ENCODE measurements around the gene CNOT4. TPM values are rescaled to one million over a fixed set of nuclear protein-coding genes. Genes with fewer than 3 reads are reported as not detected.
"Not testable (repeated sequence)": the region's sequence is repeated elsewhere in the genome, so short reads cannot be mapped to it uniquely, and the experiment has no call there.

CNOT4 gene
- total and polyA plus RNA-seq, 5 donors = 9.9 to 33.1 (median 28.3) TPM

- ATAC-seq = no peak
- no peak for DNase-seq
- intact Hi-C loops (cut with DNase I) = no loop called here
- Histone ChIP-seq H3K4me1 (ENCODE audit: control insufficient read depth, insufficient read depth, low read length) (peaks cover 3% of the 10 kb centered on the region), H3K27ac (ENCODE audit: low read length) (no peak overlapping the region), H3K4me3 (ENCODE audit: low read length) (no peak overlapping the region), H3K27me3 (ENCODE audit: control insufficient read depth, insufficient read depth) (no peaks in the 10 kb centered on the region), H3K9me3 (ENCODE audit: control insufficient read depth, low read length) (no peaks in the 10 kb centered on the region)
- 57% methylated on average over 1 of the region's 1 CpG for WGBS
Observed at GRCh38 chr7:135322571-135323340, 187.1 kb downstream of the CNOT4 start.

- 50% methylated on average over 4 of the region's 4 CpGs for WGBS
- ATAC-seq = peak; percentile 76
- no peaks in the 10 kb centered on the region for H3K9me3 ChIP-seq (ENCODE audit: control insufficient read depth, low read length)
- H3K4me1 ChIP-seq (ENCODE audit: control insufficient read depth, insufficient read depth, low read length) = no peaks in the 10 kb centered on the region
- peak in 1 of 3 donors; percentile 22 for DNase-seq
- no peak overlapping the region for H3K27ac ChIP-seq (ENCODE audit: low read length)
- intact Hi-C loops (cut with DNase I) = no loop called here
- no peak overlapping the region for H3K4me3 ChIP-seq (ENCODE audit: low read length)
- H3K27me3 ChIP-seq (ENCODE audit: control insufficient read depth, insufficient read depth) = no peaks in the 10 kb centered on the region
Observed at GRCh38 chr7:135321556-135321955, 188.3 kb downstream of the CNOT4 start.

GRCh38 chr7:135320953-135321352 is 188.9 kb downstream of the CNOT4 start:
- H3K9me3 ChIP-seq (ENCODE audit: control insufficient read depth, low read length); H3K4me1 ChIP-seq (ENCODE audit: control insufficient read depth, insufficient read depth, low read length); DNase-seq; H3K27me3 ChIP-seq (ENCODE audit: control insufficient read depth, insufficient read depth); H3K27ac ChIP-seq (ENCODE audit: low read length); H3K4me3 ChIP-seq (ENCODE audit: low read length); intact Hi-C loops (cut with DNase I); ATAC-seq: not testable (repeated sequence)
- 88% methylated on average over 6 of the region's 6 CpGs for WGBS

GRCh38 chr7:135320268-135320667 is 189.6 kb downstream of the CNOT4 start:
- H3K4me1 ChIP-seq (ENCODE audit: control insufficient read depth, insufficient read depth, low read length) = no peaks in the 10 kb centered on the region
- WGBS = 11% methylated on average over 8 of the region's 8 CpGs
- peak; percentile 78 to 82 for ATAC-seq
- H3K27me3 ChIP-seq (ENCODE audit: control insufficient read depth, insufficient read depth) = no peaks in the 10 kb centered on the region
- intact Hi-C loops (cut with DNase I) = no loop called here
- H3K27ac ChIP-seq (ENCODE audit: low read length) = no peak overlapping the region
- H3K4me3 ChIP-seq (ENCODE audit: low read length) = no peak overlapping the region
- H3K9me3 ChIP-seq (ENCODE audit: control insufficient read depth, low read length) = no peaks in the 10 kb centered on the region
- DNase-seq = peak; percentile 81 to 91 (median 89)

GRCh38 chr7:135317676-135318325 is 192.1 kb downstream of the CNOT4 start:
- H3K9me3 ChIP-seq (ENCODE audit: control insufficient read depth, low read length) = no peaks in the 10 kb centered on the region
- intact Hi-C loops (cut with DNase I) = no loop called here
- WGBS = 65% methylated on average over 10 of the region's 10 CpGs
- ATAC-seq (peak in 1 of 2 donors; percentile 24), DNase-seq (peak in 2 of 3 donors; percentile 57 to 61)
- no peak overlapping the region for H3K4me3 ChIP-seq (ENCODE audit: low read length)
- no peaks in the 10 kb centered on the region for H3K4me1 ChIP-seq (ENCODE audit: control insufficient read depth, insufficient read depth, low read length)
- no peak overlapping the region for H3K27ac ChIP-seq (ENCODE audit: low read length)
- H3K27me3 ChIP-seq (ENCODE audit: control insufficient read depth, insufficient read depth) = no peaks in the 10 kb centered on the region

- H3K9me3 ChIP-seq (ENCODE audit: control insufficient read depth, low read length) = no peaks in the 10 kb centered on the region
- intact Hi-C loops (cut with DNase I) = no loop called here
- 58% methylated on average over 8 of the region's 8 CpGs for WGBS
- peak; percentile 35 to 58 for ATAC-seq
- H3K4me1 ChIP-seq (ENCODE audit: control insufficient read depth, insufficient read depth, low read length) = no peaks in the 10 kb centered on the region
- no peak overlapping the region for H3K4me3 ChIP-seq (ENCODE audit: low read length)
- no peaks in the 10 kb centered on the region for H3K27me3 ChIP-seq (ENCODE audit: control insufficient read depth, insufficient read depth)
- peak; percentile 68 to 80 (median 69) for DNase-seq
- H3K27ac ChIP-seq (ENCODE audit: low read length) = no peak overlapping the region
Observed at GRCh38 chr7:135316648-135317313, 193.1 kb downstream of the CNOT4 start.

GRCh38 chr7:135313971-135314370 is 195.9 kb downstream of the CNOT4 start:
- H3K27ac ChIP-seq (ENCODE audit: low read length) = no peak overlapping the region
- no peak for ATAC-seq
- DNase-seq = no peak
- intact Hi-C loops (cut with DNase I) = no loop called here
- H3K9me3 ChIP-seq (ENCODE audit: control insufficient read depth, low read length) = no peaks in the 10 kb centered on the region
- H3K27me3 ChIP-seq (ENCODE audit: control insufficient read depth, insufficient read depth) = no peaks in the 10 kb centered on the region
- no peaks in the 10 kb centered on the region for H3K4me1 ChIP-seq (ENCODE audit: control insufficient read depth, insufficient read depth, low read length)
- H3K4me3 ChIP-seq (ENCODE audit: low read length) = no peak overlapping the region
- WGBS = 81% methylated on average over 10 of the region's 10 CpGs

Other genes with a start within 250 kb of the CNOT4 start
- 10 to 100 TPM; 14.4 to 22.1 (median 19.6) TPM for gene NUP205, start 47.8 kb upstream of the CNOT4 start, total RNA-seq
- 12.2 TPM for gene NUP205, start 47.8 kb upstream of the CNOT4 start, polyA plus RNA-seq
- gene STMP1, start 152.4 kb upstream of the CNOT4 start, total RNA-seq = 10 to 100 TPM; 27.4 to 30.9 (median 28.7) TPM
- 30.8 TPM for gene STMP1, start 152.4 kb upstream of the CNOT4 start, polyA plus RNA-seq
- under 1 TPM in 2 of 4 donors, not detected in 2; 0.23 to 0.41 TPM for gene SLC13A4, start 218.1 kb upstream of the CNOT4 start, total RNA-seq
- 0.16 TPM for gene SLC13A4, start 218.1 kb upstream of the CNOT4 start, polyA plus RNA-seq
- 10 to 100 TPM in 1 of 4 donors, 1 to 10 TPM in 3; 1.6 to 11.3 (median 8.1) TPM for gene FAM180A, start 238.7 kb upstream of the CNOT4 start, total RNA-seq
- gene FAM180A, start 238.7 kb upstream of the CNOT4 start, polyA plus RNA-seq = 3.7 TPM